Measurements from ENCODE around the gene ISX. TPM values are rescaled to one million over a fixed set of nuclear protein-coding genes. Genes with fewer than 3 reads are reported as not detected.

The ISX gene
- total RNA-seq, 4 donors from 2014 or later, result 26.4 to 187 (median 115) TPM

GRCh38 chr22:35099883-35100282 is 33.9 kb downstream of the ISX start:
- peak in 1 of 3 donors; percentile 69 for DNase-seq
- no peaks in the 10 kb centered on the region for H3K27me3 ChIP-seq
- H3K27ac ChIP-seq, result peak overlapping the region in 1 of 4 donors; percentile 55
- no peak for TF ChIP-seq CTCF (IDR thresholded peaks at IDR 0.05)
- peak in 1 of 2 donors; percentile 64 for TF ChIP-seq POLR2A (IDR thresholded peaks at IDR 0.05)
- H3K36me3 ChIP-seq, result no peaks in the 10 kb centered on the region
- peaks cover 0 to 7% (median 0%) of the 10 kb centered on the region in 4 donors for H3K4me1 ChIP-seq
- no peak overlapping the region for H3K4me3 ChIP-seq
- no peaks in the 10 kb centered on the region for H3K9me3 ChIP-seq

- TF ChIP-seq CTCF (IDR thresholded peaks at IDR 0.05) (no peak), POLR2A (IDR thresholded peaks at IDR 0.05) (peak in 1 of 2 donors; percentile 43)
- Histone ChIP-seq H3K4me3 (no peak overlapping the region), H3K27me3 (no peaks in the 10 kb centered on the region), H3K27ac (peak overlapping the region in 3 of 4 donors; percentile 55 to 83 (median 81)), H3K4me1 (peaks cover 0 to 7% (median 0%) of the 10 kb centered on the region in 4 donors), H3K9me3 (no peaks in the 10 kb centered on the region), H3K36me3 (no peaks in the 10 kb centered on the region)
- DNase-seq, result peak in 2 of 3 donors; percentile 78 to 81
These were observed 36.7 kb downstream of the ISX start for GRCh38 chr22:35102663-35103062.

GRCh38 chr22:35103761-35104160 is 37.8 kb downstream of the ISX start:
- no peaks in the 10 kb centered on the region for H3K9me3 ChIP-seq
- TF ChIP-seq CTCF (IDR thresholded peaks at IDR 0.05), result no peak
- no peak for TF ChIP-seq POLR2A (IDR thresholded peaks at IDR 0.05)
- no peaks in the 10 kb centered on the region for H3K27me3 ChIP-seq
- no peaks in the 10 kb centered on the region for H3K36me3 ChIP-seq
- peaks cover 0 to 10% (median 0%) of the 10 kb centered on the region in 4 donors for H3K4me1 ChIP-seq
- peak in 2 of 3 donors; percentile 61 to 78 for DNase-seq
- peak overlapping the region in 3 of 4 donors; percentile 55 to 83 (median 81) for H3K27ac ChIP-seq
- no peak overlapping the region for H3K4me3 ChIP-seq

- peak overlapping the region in 3 of 4 donors; percentile 38 to 83 (median 50) for H3K27ac ChIP-seq
- no peaks in the 10 kb centered on the region for H3K27me3 ChIP-seq
- no peak overlapping the region for H3K4me3 ChIP-seq
- H3K36me3 ChIP-seq, result no peaks in the 10 kb centered on the region
- TF ChIP-seq POLR2A (IDR thresholded peaks at IDR 0.05) (no peak), CTCF (IDR thresholded peaks at IDR 0.05) (no peak)
- H3K4me1 ChIP-seq, result peaks cover 0 to 12% (median 0%) of the 10 kb centered on the region in 4 donors
- no peaks in the 10 kb centered on the region for H3K9me3 ChIP-seq
- DNase-seq, result no peak
These were observed 38.5 kb downstream of the ISX start for GRCh38 chr22:35104491-35104890.

- peak overlapping the region in 3 of 4 donors; percentile 69 to 86 (median 85) for H3K27ac ChIP-seq
- TF ChIP-seq CTCF (IDR thresholded peaks at IDR 0.05) (no peak), POLR2A (IDR thresholded peaks at IDR 0.05) (no peak)
- H3K4me1 ChIP-seq, result peaks cover 0 to 16% (median 0%) of the 10 kb centered on the region in 4 donors
- no peaks in the 10 kb centered on the region for H3K36me3 ChIP-seq
- H3K27me3 ChIP-seq, result no peaks in the 10 kb centered on the region
- H3K4me3 ChIP-seq, result no peak overlapping the region
- peak in 1 of 3 donors; percentile 46 for DNase-seq
- no peaks in the 10 kb centered on the region for H3K9me3 ChIP-seq
These were observed 43.7 kb downstream of the ISX start for GRCh38 chr22:35109616-35110015.
